ENCODE measurements around the gene IQGAP2.

DNA sequence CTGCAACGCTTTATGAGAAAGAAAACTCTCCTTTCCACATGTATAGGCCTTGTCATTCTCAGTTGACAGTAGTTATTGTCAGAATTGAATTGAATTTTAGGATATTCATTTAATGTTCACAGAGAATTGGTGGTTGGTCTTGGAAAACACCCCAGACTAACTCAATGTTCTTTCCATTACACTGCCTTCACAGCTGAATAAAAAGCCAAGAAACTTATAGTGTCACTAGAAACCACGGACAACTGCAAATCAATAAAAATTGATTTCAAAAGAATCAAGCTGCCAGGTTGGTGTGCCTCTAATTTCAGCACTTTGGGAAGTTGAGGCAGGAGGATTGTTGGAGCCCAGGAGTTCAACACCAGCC, 38.9 kb upstream of the IQGAP2 start:
- no peak for TF ChIP-seq CTCF (IDR thresholded peaks at IDR 0.05)
- TF ChIP-seq POLR2A (IDR thresholded peaks at IDR 0.05): no peak

Data from right lobe of liver (tissue), 4 donors.